HG03442 (cell line): ENCODE measurements around the gene SEL1L3.

Source experiments
- ATAC-seq: cut with Tn5 transposase; IDR thresholded peaks from one replicate; pipeline ENCODE4 v1.9.1; 2021; ENCODE audit warnings: mild to moderate bottlenecking, moderate library complexity; ENCODE audit not compliant: unreplicated experiment

The SEL1L3 gene

DNA sequence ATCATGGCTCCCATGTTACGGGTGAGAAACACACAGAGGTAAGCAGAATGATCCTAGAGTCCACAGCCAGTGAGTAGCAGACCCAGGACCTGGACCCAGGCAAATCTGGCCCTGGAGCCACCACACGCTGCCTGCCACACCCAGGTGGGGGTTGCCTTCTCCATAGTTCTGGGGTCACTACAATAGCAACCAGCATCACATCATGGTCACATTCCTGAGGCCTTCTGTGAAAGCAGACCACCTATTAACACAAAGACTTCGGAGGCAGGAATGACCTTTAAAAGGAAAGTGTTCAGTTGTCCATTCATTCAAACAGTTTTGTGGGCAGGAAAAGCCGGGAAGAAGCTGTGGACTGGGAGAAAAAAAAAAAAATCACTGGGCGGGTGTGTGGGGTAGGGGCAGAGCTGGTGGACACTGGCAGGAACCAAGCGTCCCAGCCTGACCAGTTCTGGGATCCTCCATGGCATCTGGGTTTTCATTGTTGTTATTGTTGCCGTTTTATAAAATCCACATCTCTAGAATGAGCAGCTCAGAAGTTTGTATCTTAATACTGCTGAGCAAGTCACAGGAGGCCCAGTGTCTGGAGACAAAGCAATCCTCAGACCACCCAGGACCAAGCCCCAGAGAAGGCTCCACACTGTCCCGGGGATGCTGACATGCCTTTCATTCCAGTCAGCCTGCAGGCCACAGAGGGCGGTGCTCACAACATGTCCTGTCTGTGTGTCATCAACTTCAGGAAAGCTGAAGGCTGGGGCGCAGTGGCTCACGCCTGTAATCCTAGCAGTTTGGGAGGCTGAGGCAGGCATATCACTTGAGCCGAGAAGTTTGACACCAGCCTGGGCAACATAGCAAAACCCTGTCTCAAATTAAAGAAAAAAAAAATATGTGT lies 67.0 kb downstream of the SEL1L3 start:
- ATAC-seq: no peak

GRCh38 chr4:25795091-25795490 lies 67.7 kb downstream of the SEL1L3 start:
- no peak for ATAC-seq

DNA sequence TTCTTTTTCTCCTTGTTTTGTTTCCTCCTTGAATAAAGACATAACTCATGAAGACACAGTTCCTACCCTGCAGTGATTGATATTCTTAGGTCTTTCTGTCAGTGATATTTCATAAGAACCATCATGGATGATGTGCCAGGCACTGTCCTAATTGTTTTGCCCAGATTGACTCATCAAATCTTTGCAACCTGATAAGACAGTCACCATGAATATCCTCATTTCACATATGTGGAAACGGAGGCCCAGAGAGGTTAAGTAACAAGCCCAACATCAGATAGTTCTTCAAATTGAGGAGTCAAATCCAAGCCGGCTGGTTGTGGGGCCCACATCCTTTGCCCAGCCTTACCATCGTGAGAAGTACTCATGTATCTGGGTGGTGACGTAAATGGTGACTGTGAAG lies 69.9 kb downstream of the SEL1L3 start:
- ATAC-seq: no peak

DNA sequence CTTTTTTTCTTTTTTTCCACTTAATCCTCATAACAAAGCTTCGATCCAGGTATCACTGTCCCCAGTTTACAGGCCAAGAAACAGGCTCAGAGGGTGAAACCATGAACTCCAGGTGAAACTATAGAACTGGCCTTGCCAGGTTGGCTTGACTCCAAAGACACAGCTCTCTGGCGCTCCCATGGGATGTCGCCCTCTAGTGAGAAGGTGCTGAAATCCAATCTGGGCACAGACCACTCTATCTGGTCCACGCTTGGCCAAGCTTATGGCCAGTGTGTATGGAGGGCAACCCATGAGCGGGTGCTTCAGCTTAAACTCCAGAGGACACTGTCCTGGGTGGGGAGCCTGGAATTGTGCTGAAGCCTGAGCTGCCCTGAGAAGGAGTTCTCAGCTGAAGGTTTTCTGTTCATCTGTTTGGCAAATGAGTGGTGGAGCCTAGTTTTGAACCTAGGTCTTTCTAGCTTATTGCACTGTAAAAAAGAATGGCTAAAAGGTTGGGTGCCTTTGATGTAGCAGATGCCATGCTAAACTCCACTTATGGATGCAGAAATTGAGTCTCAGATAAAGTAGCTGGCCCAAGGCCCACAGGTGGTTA lies 70.5 kb downstream of the SEL1L3 start:
- ATAC-seq: no peak

GRCh38 chr4:25790024-25790423 lies 72.8 kb downstream of the SEL1L3 start:
- ATAC-seq: no peak

DNA sequence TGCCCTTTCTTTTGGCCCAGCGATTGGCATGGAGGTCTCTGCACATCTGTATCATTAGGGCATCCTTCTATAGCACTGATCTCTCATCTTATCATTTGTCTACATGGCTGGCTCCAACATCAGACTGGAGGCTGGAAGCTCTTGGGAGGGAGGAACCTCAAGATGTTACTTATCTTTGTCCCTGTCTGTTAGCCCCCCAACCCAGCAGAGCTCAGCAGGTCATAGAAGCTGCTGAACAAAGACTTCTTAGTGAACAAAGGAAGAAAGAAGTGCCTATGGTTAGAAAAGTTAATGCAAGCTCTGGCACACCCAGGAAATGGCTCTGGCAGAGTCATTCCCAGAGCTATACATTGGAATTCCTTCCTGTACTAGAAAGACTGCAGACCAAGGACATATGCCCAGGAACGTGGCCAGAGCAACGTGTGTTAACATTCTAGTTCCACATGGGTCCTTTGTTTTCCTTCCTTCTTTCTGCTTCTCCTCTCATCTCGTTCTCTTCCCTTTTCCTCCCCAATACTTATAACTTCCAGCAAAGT lies 74.0 kb downstream of the SEL1L3 start:
- ATAC-seq: no peak

GRCh38 chr4:25786497-25787065 lies 76.2 kb downstream of the SEL1L3 start:
- ATAC-seq: no peak

GRCh38 chr4:25783943-25784342 lies 78.8 kb downstream of the SEL1L3 start:
- peak; percentile 71 for ATAC-seq

GRCh38 chr4:25783126-25783525 lies 79.7 kb downstream of the SEL1L3 start:
- no peak for ATAC-seq

GRCh38 chr4:25782482-25782881 lies 80.3 kb downstream of the SEL1L3 start:
- no peak for ATAC-seq

DNA sequence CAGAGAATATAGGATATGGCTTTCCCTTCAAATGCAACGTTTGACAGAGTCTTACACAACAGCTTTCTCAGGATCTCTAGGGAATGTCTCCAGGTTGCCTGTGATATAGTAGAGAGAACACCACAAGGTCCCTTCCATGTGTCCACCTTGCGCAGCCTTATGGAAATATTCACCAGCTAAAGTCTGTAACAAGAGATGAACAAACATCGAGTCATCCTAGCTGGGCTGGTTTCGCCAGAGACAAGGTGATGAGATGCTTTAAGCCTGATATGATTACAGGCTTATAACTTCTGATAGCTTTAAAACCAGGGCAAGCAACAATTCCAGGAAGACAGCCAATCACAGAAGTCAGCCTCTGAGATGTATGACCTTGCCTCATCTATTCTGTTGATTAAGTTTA lies 83.8 kb downstream of the SEL1L3 start:
- ATAC-seq: no peak

DNA sequence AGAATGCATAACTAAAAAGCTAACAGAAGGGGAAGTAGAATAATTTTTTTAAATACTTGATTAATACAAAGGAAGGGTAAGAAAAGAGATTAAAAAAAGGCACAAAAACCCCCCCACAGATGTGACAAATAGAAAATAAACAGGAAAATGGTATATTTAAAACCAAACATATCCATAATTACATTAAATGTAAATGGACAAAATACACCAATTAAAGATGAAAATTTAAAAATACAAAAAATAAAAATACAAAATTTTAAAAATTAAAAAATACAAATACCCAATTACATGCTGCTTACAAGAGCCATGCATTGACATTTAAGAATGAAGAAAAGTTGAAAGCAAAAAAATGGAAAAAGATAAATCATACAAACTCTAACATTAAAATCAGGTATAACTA lies 86.0 kb downstream of the SEL1L3 start:
- ATAC-seq: no peak

GRCh38 chr4:25775166-25775565 lies 87.6 kb downstream of the SEL1L3 start:
- no peak for ATAC-seq

- ATAC-seq: no peak
These were observed 89.4 kb downstream of the SEL1L3 start for GRCh38 chr4:25773358-25773757.

DNA sequence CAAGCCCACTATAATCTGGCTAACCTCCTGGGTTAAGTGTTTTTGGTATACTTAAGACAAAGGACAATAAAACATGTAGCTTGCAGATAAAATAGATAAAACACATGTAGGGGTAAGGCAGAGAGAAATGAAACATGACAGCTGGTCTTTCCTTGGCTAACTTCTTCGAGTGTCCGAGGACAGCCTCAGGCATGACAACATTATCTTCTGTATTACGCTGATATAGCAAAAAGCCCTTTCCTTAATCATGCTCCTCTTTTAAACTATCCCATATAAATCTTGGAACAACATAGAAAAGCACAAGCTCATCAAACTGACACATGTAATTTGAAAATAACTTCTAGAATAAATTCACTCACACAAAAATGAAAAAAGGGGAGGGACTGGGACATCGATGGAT lies 91.1 kb downstream of the SEL1L3 start:
- no peak for ATAC-seq

GRCh38 chr4:25770847-25771246 lies 91.9 kb downstream of the SEL1L3 start:
- ATAC-seq: no peak

- no peak for ATAC-seq
These were observed 93.5 kb downstream of the SEL1L3 start for GRCh38 chr4:25769251-25769650.

- ATAC-seq: peak; percentile 80
These were observed 94.7 kb downstream of the SEL1L3 start for GRCh38 chr4:25767877-25768725.

- no peak for ATAC-seq
These were observed 102.2 kb downstream of the SEL1L3 start for GRCh38 chr4:25760518-25761157.

DNA sequence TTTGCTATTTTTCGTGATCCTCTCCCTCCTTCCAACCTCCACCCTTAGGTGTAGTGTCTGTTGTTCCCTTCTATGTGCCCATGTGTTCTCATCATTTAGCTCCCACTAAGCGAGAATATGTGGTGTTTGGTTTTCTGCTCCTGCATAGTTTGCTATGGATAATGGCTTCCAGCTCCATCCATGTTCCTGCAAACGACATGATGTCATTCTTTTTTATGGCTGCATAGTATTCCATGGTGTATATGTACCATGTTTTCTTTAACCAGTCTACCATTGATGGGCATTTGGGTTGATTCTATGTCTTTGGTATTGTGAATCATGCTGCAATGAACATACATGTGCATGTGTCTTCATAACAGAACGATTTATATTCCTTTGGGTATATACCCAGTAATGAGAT lies 102.7 kb downstream of the SEL1L3 start:
- ATAC-seq: no peak
